HepG2 (cell line): ENCODE measurements around the gene ARHGAP32. TPM values are rescaled to one million over a fixed set of nuclear protein-coding genes. Genes with fewer than 3 reads are reported as not detected.

Experiments used
- CCAR2 ChIP-seq: fragments of 200-400 bp; formaldehyde crosslinking; optimal IDR thresholded peaks from 2 replicates; pipeline ENCODE3; 2018; ENCODE audit warnings: low read depth, mild to moderate bottlenecking, low read length, moderate library complexity
- CREBL2 ChIP-seq: sonication (generic); formaldehyde crosslinking; IDR thresholded peaks from 2 replicates; pipeline ENCODE4 v1.8.1; 2023; ENCODE audit warnings: missing genetic modification reagents, mild to moderate bottlenecking, borderline replicate concordance
- DPF2 ChIP-seq: sonication (generic); formaldehyde crosslinking; IDR thresholded peaks from 2 replicates; pipeline ENCODE4 v1.4.0; 2020; ENCODE audit warnings: mild to moderate bottlenecking, low read depth, missing genetic modification reagents, borderline replicate concordance
- ELF1 ChIP-seq: sonication (generic); formaldehyde crosslinking; IDR thresholded peaks from 2 replicates; pipeline ENCODE4 v1.4.0; 2020; ENCODE audit warnings: missing genetic modification reagents
- FOXJ3 ChIP-seq: sonication (generic); formaldehyde crosslinking; IDR thresholded peaks from 2 replicates; pipeline ENCODE4 v1.4.0; 2020; ENCODE audit warnings: missing genetic modification reagents, mild to moderate bottlenecking, borderline replicate concordance
- KDM3A ChIP-seq: IDR thresholded peaks from 2 replicates; pipeline ENCODE4 v1.6.1; 2018; ENCODE audit warnings: low read depth, missing compliant biosample characterization
- MAFG ChIP-seq: sonication (generic); formaldehyde crosslinking; IDR thresholded peaks from 2 replicates; pipeline ENCODE4 v1.5.1; 2020; ENCODE audit warnings: mild to moderate bottlenecking, missing genetic modification reagents
- MAZ ChIP-seq, 2 experiments: sonication (generic) in 1 of 2; formaldehyde crosslinking in 1 of 2; IDR thresholded peaks; 2 replicates each; pipeline versions ENCODE4 v1.5.0 to v1.6.1; 2012 to 2020; ENCODE audit warnings: low read depth in 2 of 2, mild to moderate bottlenecking in 2 of 2, borderline replicate concordance in 1 of 2, improper control_type of control experiment in 1 of 2, low read length in 1 of 2, missing genetic modification reagents in 1 of 2, moderate library complexity in 1 of 2
- PHF21A ChIP-seq: sonication (generic); formaldehyde crosslinking; IDR thresholded peaks from 2 replicates; pipeline ENCODE4 v1.5.0; 2020; ENCODE audit warnings: mild to moderate bottlenecking, missing genetic modification reagents
- POGZ ChIP-seq: sonication (generic); formaldehyde crosslinking; IDR thresholded peaks from 2 replicates; pipeline ENCODE4 v1.4.0; 2020; ENCODE audit warnings: mild to moderate bottlenecking, missing genetic modification reagents
- SCMH1 ChIP-seq: sonication (generic); formaldehyde crosslinking; IDR thresholded peaks from 2 replicates; pipeline ENCODE4 v1.9.0; 2021; ENCODE audit warnings: missing genetic modification reagents, mild to moderate bottlenecking, borderline replicate concordance
- SNAPC4 ChIP-seq: sonication (generic); formaldehyde crosslinking; IDR thresholded peaks from 2 replicates; pipeline ENCODE4 v1.4.0; 2020; ENCODE audit warnings: mild to moderate bottlenecking, missing genetic modification reagents
- SRY ChIP-seq: sonication (generic); formaldehyde crosslinking; IDR thresholded peaks from 2 replicates; pipeline ENCODE4 v1.8.0; 2022; ENCODE audit warnings: mild to moderate bottlenecking, missing genetic modification reagents
- ZBTB3 ChIP-seq: sonication (generic); formaldehyde crosslinking; IDR thresholded peaks from 2 replicates; pipeline ENCODE4 v1.4.0; 2020; ENCODE audit warnings: low read depth, mild to moderate bottlenecking, moderate library complexity, missing genetic modification reagents, borderline replicate concordance
- ZFP37 ChIP-seq: sonication (generic); formaldehyde crosslinking; IDR thresholded peaks from 2 replicates; pipeline ENCODE4 v1.4.0; 2020; ENCODE audit warnings: missing genetic modification reagents, borderline replicate concordance
- ZNF17 ChIP-seq: sonication (generic); formaldehyde crosslinking; IDR thresholded peaks from 2 replicates; pipeline ENCODE4 v1.5.0; 2020; ENCODE audit warnings: mild to moderate bottlenecking, missing genetic modification reagents
- ZNF460 ChIP-seq: sonication (generic); formaldehyde crosslinking; IDR thresholded peaks from 2 replicates; pipeline ENCODE4 v1.5.1; 2020; ENCODE audit warnings: missing genetic modification reagents, mild to moderate bottlenecking, borderline replicate concordance
- ZNF619 ChIP-seq: sonication (generic); formaldehyde crosslinking; IDR thresholded peaks from 2 replicates; pipeline ENCODE4 v1.4.0; 2020; ENCODE audit warnings: mild to moderate bottlenecking, missing genetic modification reagents
- ZNF75D ChIP-seq: sonication (generic); formaldehyde crosslinking; IDR thresholded peaks from 2 replicates; pipeline ENCODE4 v1.8.1; 2023; ENCODE audit warnings: missing genetic modification reagents, mild to moderate bottlenecking, borderline replicate concordance
- ZNF839 ChIP-seq: sonication (generic); formaldehyde crosslinking; IDR thresholded peaks from 2 replicates; pipeline ENCODE4 v1.4.0; 2020; ENCODE audit warnings: missing genetic modification reagents, mild to moderate bottlenecking, borderline replicate concordance
- polyA plus RNA-seq, 8 experiments: library from polyadenylated mRNA; depleted of rRNA in 3 of 8; stranded (reverse) in 7 of 8; unstranded in 1 of 8; fragments of >200 nt; fragmentation: Illumina TruSeq in 4 of 8; extraction: Trizol in 4 of 8; gene quantifications; 2 replicates each; pipeline versions ENCODE4 v1.2.1 to v1.2.3, GENCODE V29; 2011 to 2016; ENCODE audit warnings: low read depth in 4 of 8, missing spikeins in 1 of 8, mixed read lengths in 1 of 8; ENCODE audit not compliant: insufficient read depth in 1 of 8
- total RNA-seq, 5 experiments: library from RNA; depleted of rRNA; stranded (reverse); fragments of >200 nt; fragmentation: Illumina TruSeq; extraction: Trizol; gene quantifications; 2 replicates each; pipeline ENCODE4 v1.2.3, GENCODE V29; 2016; ENCODE audit warnings: low read depth in 1 of 5
- TF ChIP-seq, protein P1 (sequence below): fragments of 450-650 bp; IDR thresholded peaks from 2 replicates; pipeline ENCODE4 v1.6.1; 2017
- TF ChIP-seq, protein P2 (sequence below): sonication (generic); formaldehyde crosslinking; IDR thresholded peaks from 2 replicates; pipeline ENCODE4 v1.4.0; 2020; ENCODE audit warnings: missing genetic modification reagents

The ARHGAP32 gene
- total and polyA plus RNA-seq, 2 of the 13 experiments (the other 11 are each of a cell fraction or from before 2014, with no cell fraction given): 6.3 to 8.2 TPM

GRCh38 chr11:129115652-129116586 is 76.2 kb downstream of the ARHGAP32 start (continued):
- TF ChIP-seq MAZ (IDR thresholded peaks at IDR 0.05; ENCODE audit: borderline replicate concordance, low read depth, low read length) (no peak), MAZ (CRISPR knock-in tag; IDR thresholded peaks at IDR 0.05; ENCODE audit: low read depth) (0 out of 2 replicates have a peak, but pooled peaks have one; percentile 26), ZNF17 (CRISPR knock-in tag) (no peak), ZNF839 (CRISPR knock-in tag) (no peak), ZBTB3 (CRISPR knock-in tag) (no peak), POGZ (CRISPR knock-in tag) (peak; percentile 72), ELF1 (CRISPR knock-in tag) (no peak), KDM3A (no peak), PHF21A (peak; percentile 88), SNAPC4 (CRISPR knock-in tag) (no peak), MAFG (CRISPR knock-in tag) (no peak), SCMH1 (no peak), SRY (no peak), FOXJ3 (CRISPR knock-in tag) (peak; percentile 94; the same call in 1 of the 2 replicates), DPF2 (CRISPR knock-in tag) (peak; percentile 77), CCAR2 (no peak), ZNF75D (CRISPR knock-in tag) (no peak), CREBL2 (no peak), ZNF460 (no peak), ZFP37 (CRISPR knock-in tag) (no peak), ZNF619 (no peak)
- TF ChIP-seq, protein P1, sequence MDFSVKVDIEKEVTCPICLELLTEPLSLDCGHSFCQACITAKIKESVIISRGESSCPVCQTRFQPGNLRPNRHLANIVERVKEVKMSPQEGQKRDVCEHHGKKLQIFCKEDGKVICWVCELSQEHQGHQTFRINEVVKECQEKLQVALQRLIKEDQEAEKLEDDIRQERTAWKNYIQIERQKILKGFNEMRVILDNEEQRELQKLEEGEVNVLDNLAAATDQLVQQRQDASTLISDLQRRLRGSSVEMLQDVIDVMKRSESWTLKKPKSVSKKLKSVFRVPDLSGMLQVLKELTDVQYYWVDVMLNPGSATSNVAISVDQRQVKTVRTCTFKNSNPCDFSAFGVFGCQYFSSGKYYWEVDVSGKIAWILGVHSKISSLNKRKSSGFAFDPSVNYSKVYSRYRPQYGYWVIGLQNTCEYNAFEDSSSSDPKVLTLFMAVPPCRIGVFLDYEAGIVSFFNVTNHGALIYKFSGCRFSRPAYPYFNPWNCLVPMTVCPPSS: no peak
- TF ChIP-seq, protein P2, sequence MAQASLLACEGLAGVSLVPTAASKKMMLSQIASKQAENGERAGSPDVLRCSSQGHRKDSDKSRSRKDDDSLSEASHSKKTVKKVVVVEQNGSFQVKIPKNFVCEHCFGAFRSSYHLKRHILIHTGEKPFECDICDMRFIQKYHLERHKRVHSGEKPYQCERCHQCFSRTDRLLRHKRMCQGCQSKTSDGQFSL (CRISPR knock-in tag): no peak
